Pancreas (tissue), 10 donors: ENCODE results near the gene HIVEP1. TPM values are rescaled to one million over a fixed set of nuclear protein-coding genes. Genes with fewer than 3 reads are reported as not detected.

Source experiments
- ATAC-seq, 4 donors: fragments of 200-7000 bp; cut with Tn5 transposase; one replicate each; pipeline versions ENCODE4 v1.8.0 to v1.9.1; 2020; ENCODE audit warnings: mild to moderate bottlenecking in 4 of 4, moderate library complexity in 4 of 4
- DNase-seq, 6 donors: peaks; one replicate each; pipeline ENCODE4 v3.0.0-alpha.2; 2020
- FAIRE-seq: peaks from 2 replicates; lab custom pipeline; 2012; peaks lifted over from hg19 to GRCh38; lab: Jason Lieb, UNC
- H3K27ac ChIP-seq, 4 donors: fragments of 200-600 bp; sonication (generic); 1 replicate in 3 of 4; 2 replicates in 1 of 4; pipeline versions ENCODE4 v1.5.0 to v1.8.0; 2020
- H3K27me3 ChIP-seq, 4 donors: fragments of 200-600 bp; one replicate each; pipeline ENCODE4 v1.8.0; 2021
- H3K36me3 ChIP-seq, 3 donors: fragments of 200-600 bp; sonication (generic) in 1 of 3; one replicate each; pipeline versions ENCODE4 v1.5.0 to v1.8.0; 2020 to 2021
- H3K4me1 ChIP-seq, 3 donors: fragments of 200-600 bp; one replicate each; pipeline ENCODE4 v1.8.0; 2021
- H3K4me3 ChIP-seq, 4 donors: fragments of 200-600 bp; sonication (generic) in 2 of 4; one replicate each; pipeline versions ENCODE4 v1.5.0 to v1.8.0; 2020 to 2021
- H3K9me3 ChIP-seq, 4 donors: fragments of 200-600 bp; one replicate each; pipeline ENCODE4 v1.8.0; 2021
- CTCF ChIP-seq, 4 donors: fragments of 200-600 bp; sonication (generic) in 3 of 4; IDR thresholded peaks; one replicate each; pipeline versions ENCODE4 v1.5.0 to v1.8.0; 2021; ENCODE audit warnings: antibody characterized with exemption in 4 of 4
- WGBS, 2 donors: extraction: QIAGEN DNeasy Blood & Tissue Kit; methylation state at CpG; one replicate each; pipeline ENCODE4 v1.1.7; 2013; 5-methylcytosine and 5-hydroxymethylcytosine counted together
- intact Hi-C, 3 donors: fragments of 100-400 bp; cut with DNase I; formaldehyde crosslinking; loops; one replicate each; pipeline versions ENCODE4 v1.11.1 to v1.14.2; 2022
- polyA plus RNA-seq, 2 donors: library from polyadenylated mRNA; stranded (reverse); fragments of 200-250 nt; gene quantifications; one replicate each; pipeline ENCODE4 v1.2.3, GENCODE V29; 2013
- total RNA-seq, 6 donors: library from RNA; stranded (reverse); fragmentation: NEBNext Ultra II Directional in 4 of 6; extraction: Animal tissue kit (Norgen Biotek cat#: 25700) in 4 of 6; gene quantifications; one replicate each; pipeline versions ENCODE4 v1.2.1 to v1.2.4, GENCODE V29; 2021 to 2023
- donor health status: healthy with polysubstance abuse.
- donor health status: DM: no; HTN: no; CAD: no; lungs with moderate emphysema.
- donor health status: DM: no; HTN: no; CAD: no.
- donor health status: control.
- donor health status: control.
- donor health status: Bipolar disorder and iron deficiency.
- donor health status: DM: yes; HTN: yes; CAD: no.
- donor health status: DM: no; HTN: no; CAD: no.
- donor health status: DM: no; HTN: no; CAD: no.
- donor health status: DM: yes; HTN: yes; CAD: no.

HIVEP1 gene
- total and polyA plus RNA-seq, 8 donors, result 3.8 to 17.7 (median 9.2) TPM

GRCh38 chr6:12116978-12117377, 104.9 kb downstream of the HIVEP1 start:
- DNase-seq (no peak), ATAC-seq (no peak), FAIRE-seq (no peak)
- peaks cover 0 to 9% (median 8%) of the 10 kb centered on the region in 3 donors for H3K4me1 ChIP-seq
- H3K9me3 ChIP-seq, result peaks cover 0 to 3% (median 0%) of the 10 kb centered on the region in 4 donors
- peaks cover 0 to 9% (median 0%) of the 10 kb centered on the region in 3 donors for H3K36me3 ChIP-seq
- intact Hi-C loops, result no loop called here
- TF ChIP-seq CTCF (IDR thresholded peaks at IDR 0.05), result no peak
- no peak overlapping the region for H3K27ac ChIP-seq
- no peaks in the 10 kb centered on the region for H3K27me3 ChIP-seq
- no peak overlapping the region for H3K4me3 ChIP-seq
- 74 to 83% methylated on average over 3 of the region's 3 CpGs for WGBS, 2 donors

GRCh38 chr6:12118607-12119006, 106.5 kb downstream of the HIVEP1 start:
- Histone ChIP-seq H3K36me3 (peaks cover 0 to 9% (median 0%) of the 10 kb centered on the region in 3 donors), H3K27me3 (no peaks in the 10 kb centered on the region), H3K4me3 (no peak overlapping the region), H3K27ac (peak overlapping the region in 2 of 4 donors; percentile 2 to 34), H3K4me1 (peaks cover 0 to 9% (median 8%) of the 10 kb centered on the region in 3 donors), H3K9me3 (peaks cover 0 to 3% (median 0%) of the 10 kb centered on the region in 4 donors)
- DNase-seq, result no peak
- ATAC-seq, result no peak
- FAIRE-seq, result no peak
- intact Hi-C loops, result no loop called here
- no peak for TF ChIP-seq CTCF (IDR thresholded peaks at IDR 0.05)

GRCh38 chr6:12119085-12119588, 107.0 kb downstream of the HIVEP1 start:
- peak; percentile 61 to 94 (median 90) for ATAC-seq
- Histone ChIP-seq H3K27ac (peak overlapping the region in 2 of 4 donors; percentile 2 to 34), H3K27me3 (no peaks in the 10 kb centered on the region), H3K4me3 (no peak overlapping the region), H3K9me3 (peaks cover 0 to 3% (median 0%) of the 10 kb centered on the region in 4 donors), H3K4me1 (peaks cover 0 to 9% (median 8%) of the 10 kb centered on the region in 3 donors), H3K36me3 (peaks cover 0 to 9% (median 0%) of the 10 kb centered on the region in 3 donors)
- WGBS, 2 donors, result 11% methylated on average over 2 of the region's 2 CpGs
- intact Hi-C loops, result no loop called here
- DNase-seq, result peak in 1 of 6 donors; percentile 59
- TF ChIP-seq CTCF (IDR thresholded peaks at IDR 0.05), result no peak
- FAIRE-seq, result no peak

- Histone ChIP-seq H3K36me3 (peaks cover 0 to 8% (median 0%) of the 10 kb centered on the region in 3 donors), H3K27me3 (no peaks in the 10 kb centered on the region), H3K9me3 (no peaks in the 10 kb centered on the region), H3K27ac (no peak overlapping the region), H3K4me3 (no peak overlapping the region), H3K4me1 (no peaks in the 10 kb centered on the region)
- 74 to 76% methylated on average over 4 of the region's 4 CpGs for WGBS, 2 donors
- DNase-seq (no peak), ATAC-seq (no peak), FAIRE-seq (no peak)
- no peak for TF ChIP-seq CTCF (IDR thresholded peaks at IDR 0.05)
- intact Hi-C loops, result no loop called here
Observed at GRCh38 chr6:12125396-12125795, 113.3 kb downstream of the HIVEP1 start.

GRCh38 chr6:12126051-12126450, 113.9 kb downstream of the HIVEP1 start:
- no peak for FAIRE-seq

More at GRCh38 chr6:12126051-12126450, 113.9 kb downstream of the HIVEP1 start:
- ATAC-seq (no peak), DNase-seq (no peak)
- 92 to 97% methylated on average over 1 of the region's 1 CpG for WGBS, 2 donors
- Histone ChIP-seq H3K27ac (no peak overlapping the region), H3K36me3 (peaks cover 0 to 1% (median 0%) of the 10 kb centered on the region in 3 donors), H3K4me1 (no peaks in the 10 kb centered on the region), H3K4me3 (no peak overlapping the region), H3K27me3 (no peaks in the 10 kb centered on the region), H3K9me3 (no peaks in the 10 kb centered on the region)
- intact Hi-C loops, result no loop called here
- no peak for TF ChIP-seq CTCF (IDR thresholded peaks at IDR 0.05)
